HFFc6 (cell line): ENCODE data around the gene TEX12. TPM values are rescaled to one million over a fixed set of nuclear protein-coding genes. Genes with fewer than 3 reads are reported as not detected.
"Not testable (repeated sequence)": the region's sequence is repeated elsewhere in the genome, so short reads cannot be mapped to it uniquely, and the experiment has no call there.

Source experiments
- DNase-seq: peaks from one replicate; pipeline ENCODE4 v3.0.0-alpha.2; 2018
- H3K27ac Mint-ChIP-seq: 2 replicates; pipeline ENCODE4 v1.8.0; 2020; ENCODE audit warnings: mild to moderate bottlenecking, mixed read lengths
- H3K27me3 Mint-ChIP-seq: 2 replicates; pipeline ENCODE4 v1.8.0; 2021; ENCODE audit warnings: mild to moderate bottlenecking, moderate library complexity, mixed read lengths; ENCODE audit not compliant: insufficient read depth
- H3K36me3 Mint-ChIP-seq: 2 replicates; pipeline ENCODE4 v1.8.0; 2021; ENCODE audit warnings: low read depth, mixed read lengths
- H3K4me1 Mint-ChIP-seq: 2 replicates; pipeline ENCODE4 v1.8.0; 2020; ENCODE audit warnings: low read depth, mixed read lengths
- H3K4me3 Mint-ChIP-seq: 2 replicates; pipeline ENCODE4 v1.8.0; 2020; ENCODE audit warnings: mild to moderate bottlenecking, moderate library complexity, mixed read lengths
- H3K9me3 Mint-ChIP-seq: 2 replicates; pipeline ENCODE4 v1.8.0; 2020; ENCODE audit warnings: mild to moderate bottlenecking, mixed read lengths
- total RNA-seq, 6 experiments: library from RNA; stranded (reverse); fragmentation: NEBNext Ultra II Directional; extraction: Animal tissue kit (Norgen Biotek cat#: 25700); gene quantifications; 2 replicates in 1 of 6; 3 replicates in 5 of 6; pipeline ENCODE4 v1.2.3, GENCODE V29; 2021
- TF ChIP-seq, protein P1 (sequence below): fragments of 200-600 bp; sonication (generic); IDR thresholded peaks from 2 replicates; pipeline ENCODE4 v1.5.0; 2021; ENCODE audit warnings: antibody characterized with exemption, mild to moderate bottlenecking

Gene TEX12
- total RNA-seq, 6 experiments from 2014 or later = not detected

DNA sequence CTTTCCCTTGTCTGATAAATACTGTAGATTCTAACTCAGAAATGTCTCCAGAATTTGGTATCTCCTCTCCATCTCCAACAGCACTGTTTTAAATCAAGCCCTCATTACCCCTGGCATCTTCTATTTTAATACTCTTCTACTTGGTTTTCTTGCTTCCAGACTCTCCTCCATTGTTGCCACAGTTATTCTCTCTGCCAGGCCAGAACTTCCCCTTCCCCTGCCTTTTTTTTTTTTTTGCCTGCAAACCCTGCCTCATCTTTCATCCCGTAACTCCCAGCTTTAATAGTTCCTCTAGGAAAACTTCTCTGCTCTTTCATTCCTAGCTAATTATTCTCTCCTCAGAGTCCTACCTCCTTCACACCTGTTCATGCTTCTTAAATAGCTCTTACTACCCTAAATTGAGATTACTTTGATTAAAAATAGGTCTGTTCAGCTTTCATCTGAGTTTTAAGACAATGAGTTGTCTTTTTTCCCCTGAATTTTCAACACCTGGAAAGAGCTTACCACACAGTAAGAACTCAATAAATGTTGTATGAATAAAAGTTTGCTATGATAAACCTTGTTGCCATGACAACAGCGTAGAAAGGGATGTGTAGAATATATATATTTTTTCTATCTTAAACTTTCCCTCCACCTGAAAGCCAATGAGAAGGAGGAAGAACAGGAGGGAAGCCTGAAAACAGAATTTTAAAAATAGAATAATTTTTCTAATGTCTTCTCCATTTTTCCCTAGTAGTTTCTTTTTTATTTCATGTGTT is 6.9 kb upstream of the TEX12 start:
- H3K27ac Mint-ChIP-seq = peak overlapping the region; percentile 8; the same call in 1 of the 2 replicates

DNA sequence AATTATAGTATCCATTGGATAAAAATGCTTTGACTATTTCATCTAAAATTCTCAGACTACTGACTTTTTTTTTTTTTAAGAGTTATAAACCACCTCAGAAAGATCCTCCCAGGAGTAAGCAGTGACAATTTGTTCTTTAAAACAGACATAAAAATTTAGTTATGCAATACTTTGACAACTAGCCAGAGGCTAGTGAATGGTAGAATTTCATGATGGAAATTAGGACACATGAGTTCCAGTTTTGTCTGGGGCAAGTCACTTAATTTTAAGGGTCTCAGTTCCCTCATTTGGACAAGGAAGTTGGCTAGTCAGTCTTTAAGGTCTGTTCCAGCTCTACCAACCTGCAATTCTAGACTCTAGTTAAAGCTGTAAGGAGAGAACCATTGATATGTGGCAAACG is 6.2 kb upstream of the TEX12 start:
- H3K27ac Mint-ChIP-seq = no peak overlapping the region
- TF ChIP-seq, protein P1, sequence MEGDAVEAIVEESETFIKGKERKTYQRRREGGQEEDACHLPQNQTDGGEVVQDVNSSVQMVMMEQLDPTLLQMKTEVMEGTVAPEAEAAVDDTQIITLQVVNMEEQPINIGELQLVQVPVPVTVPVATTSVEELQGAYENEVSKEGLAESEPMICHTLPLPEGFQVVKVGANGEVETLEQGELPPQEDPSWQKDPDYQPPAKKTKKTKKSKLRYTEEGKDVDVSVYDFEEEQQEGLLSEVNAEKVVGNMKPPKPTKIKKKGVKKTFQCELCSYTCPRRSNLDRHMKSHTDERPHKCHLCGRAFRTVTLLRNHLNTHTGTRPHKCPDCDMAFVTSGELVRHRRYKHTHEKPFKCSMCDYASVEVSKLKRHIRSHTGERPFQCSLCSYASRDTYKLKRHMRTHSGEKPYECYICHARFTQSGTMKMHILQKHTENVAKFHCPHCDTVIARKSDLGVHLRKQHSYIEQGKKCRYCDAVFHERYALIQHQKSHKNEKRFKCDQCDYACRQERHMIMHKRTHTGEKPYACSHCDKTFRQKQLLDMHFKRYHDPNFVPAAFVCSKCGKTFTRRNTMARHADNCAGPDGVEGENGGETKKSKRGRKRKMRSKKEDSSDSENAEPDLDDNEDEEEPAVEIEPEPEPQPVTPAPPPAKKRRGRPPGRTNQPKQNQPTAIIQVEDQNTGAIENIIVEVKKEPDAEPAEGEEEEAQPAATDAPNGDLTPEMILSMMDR = no peak
- no peaks in the 10 kb centered on the region for H3K9me3 Mint-ChIP-seq
- H3K36me3 Mint-ChIP-seq = no peaks in the 10 kb centered on the region
- no peak overlapping the region for H3K4me3 Mint-ChIP-seq
- no peaks in the 10 kb centered on the region for H3K27me3 Mint-ChIP-seq
- DNase-seq = no peak
- H3K4me1 Mint-ChIP-seq = peaks cover 82% of the 10 kb centered on the region

More for the DNA sequence above, 6.9 kb upstream of the TEX12 start:
- Mint-ChIP-seq H3K4me1 (peaks cover 89% of the 10 kb centered on the region), H3K36me3 (no peaks in the 10 kb centered on the region), H3K27me3 (no peaks in the 10 kb centered on the region), H3K9me3 (no peaks in the 10 kb centered on the region), H3K4me3 (no peak overlapping the region)
- DNase-seq = no peak
- TF ChIP-seq, protein P1 = no peak

DNA sequence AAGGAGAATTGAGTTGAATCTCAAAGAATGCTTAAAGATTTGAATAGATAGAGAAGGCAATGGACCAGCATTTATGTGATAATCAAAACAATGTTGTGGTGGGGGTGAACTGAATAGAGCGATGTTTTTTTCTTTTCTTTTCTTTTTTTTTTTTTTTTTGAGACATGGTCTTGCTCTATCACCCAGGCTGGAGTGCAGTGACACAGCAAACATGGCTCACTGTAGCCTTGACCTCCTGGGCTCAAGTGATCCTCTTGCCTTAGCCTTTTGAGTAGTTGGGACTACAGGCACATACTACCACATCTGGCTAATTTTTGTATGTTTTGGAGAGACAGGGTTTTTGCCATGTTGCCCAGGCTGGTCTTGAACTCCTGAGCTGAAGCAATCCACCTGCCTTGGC is 5.0 kb upstream of the TEX12 start:
- peaks cover 83% of the 10 kb centered on the region for H3K4me1 Mint-ChIP-seq
- peak overlapping the region; percentile 79; the same call in 1 of the 2 replicates for H3K27ac Mint-ChIP-seq
- not testable (repeated sequence) for H3K9me3 Mint-ChIP-seq, H3K27me3 Mint-ChIP-seq, DNase-seq, H3K36me3 Mint-ChIP-seq
- H3K4me3 Mint-ChIP-seq = peak overlapping the region; percentile 83; the same call in 1 of the 2 replicates

DNA sequence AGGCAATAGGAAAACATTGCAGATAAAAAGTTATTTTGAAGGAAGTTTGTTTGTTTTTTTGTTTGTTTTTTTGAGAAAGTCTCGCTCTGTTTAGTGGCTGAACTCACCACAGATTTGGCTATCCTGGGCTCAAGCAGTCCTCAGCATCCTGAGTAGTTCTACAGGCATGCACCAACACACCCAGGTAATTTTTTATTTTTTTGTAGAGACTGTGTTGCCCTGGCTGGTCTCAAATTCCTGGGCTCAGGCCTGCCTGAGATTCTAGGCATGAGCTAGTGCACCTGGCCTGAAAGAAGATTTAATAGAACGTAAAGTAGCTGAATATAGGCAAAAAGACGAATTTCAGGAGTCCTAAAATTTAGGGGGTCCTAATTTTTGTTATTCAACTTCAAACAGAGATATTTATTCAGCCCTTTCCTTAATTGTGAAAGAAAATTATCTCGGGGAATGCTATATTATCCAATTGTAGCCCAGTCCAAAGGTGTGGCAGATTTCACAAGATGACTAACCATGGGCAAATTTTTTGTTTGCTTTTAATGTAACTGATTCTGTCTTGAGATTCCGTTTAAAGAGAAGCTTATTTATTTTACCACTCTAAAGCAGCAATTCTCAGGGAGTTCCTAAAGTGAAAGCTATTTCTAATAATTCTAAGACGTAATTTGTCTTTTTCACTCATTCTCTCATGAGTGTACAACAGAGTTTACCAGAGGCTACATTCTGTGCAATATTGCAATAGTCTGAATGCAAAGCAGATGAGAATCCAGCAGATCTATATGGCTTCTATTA is 4.2 kb upstream of the TEX12 start:
- peak overlapping the region; percentile 79 for H3K27ac Mint-ChIP-seq

DNA sequence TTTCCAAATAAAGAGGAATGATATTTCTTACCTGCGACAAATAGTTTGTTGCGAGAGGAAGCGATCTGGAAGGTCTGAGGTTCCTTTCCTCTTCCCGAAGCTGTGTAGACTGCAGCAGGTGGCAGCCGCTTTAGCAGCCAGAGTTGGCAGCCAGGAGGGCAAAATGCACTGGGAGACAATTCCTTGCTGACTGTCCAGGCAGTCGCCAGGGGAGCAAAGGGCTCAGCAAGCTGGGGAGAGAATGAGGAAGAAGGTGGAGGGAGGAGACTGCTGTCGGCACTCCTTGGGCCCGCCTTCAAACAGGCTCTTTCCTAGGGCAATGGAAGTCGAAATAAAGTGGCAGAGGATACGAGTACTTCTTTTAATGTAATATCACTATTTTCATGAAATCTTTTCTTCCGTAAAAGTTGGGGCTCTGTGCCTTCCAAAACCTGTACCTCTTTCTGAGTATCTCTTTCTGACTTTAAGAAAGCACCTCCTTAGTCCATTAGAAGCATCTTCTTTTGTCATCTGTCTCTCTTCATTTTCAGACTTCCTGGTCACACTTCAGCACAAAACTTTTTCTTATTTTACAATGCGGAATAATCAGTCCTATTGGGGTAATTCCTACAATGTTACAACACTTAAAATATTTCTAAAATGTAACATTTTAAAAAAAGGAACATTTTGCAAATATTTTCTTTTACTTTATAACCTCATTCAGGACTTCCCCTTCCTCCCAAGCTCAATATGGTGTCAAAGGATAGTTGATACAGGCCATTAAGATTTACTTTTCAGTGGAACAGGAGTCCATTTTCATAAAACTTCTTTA is 3.1 kb upstream of the TEX12 start, which contains the start of gene IL18:
TSS of gene IL18 (minus strand) at position 220 of the 811 bp plus-strand sequence. CDS start 9,041 bp downstream, outside the sequence.
- no peak for DNase-seq
- H3K4me1 Mint-ChIP-seq = peaks cover 64% of the 10 kb centered on the region
- TF ChIP-seq, protein P1 = no peak
- peak within 1 kb of the TSS; percentile 83 for H3K4me3 Mint-ChIP-seq
- H3K36me3 Mint-ChIP-seq = peaks cover 15% of the 10 kb centered on the region
- H3K9me3 Mint-ChIP-seq = no peaks in the 10 kb centered on the region
- H3K27me3 Mint-ChIP-seq = peaks cover 4% of the 10 kb centered on the region; the same call in 1 of the 2 replicates
- H3K27ac Mint-ChIP-seq = peak within 1 kb of the TSS; percentile 79

More for the DNA sequence above, 4.2 kb upstream of the TEX12 start:
- Mint-ChIP-seq H3K9me3 (no peaks in the 10 kb centered on the region), H3K36me3 (peaks cover 12% of the 10 kb centered on the region), H3K27me3 (peaks cover 4% of the 10 kb centered on the region; the same call in 1 of the 2 replicates), H3K4me3 (peak overlapping the region; percentile 83), H3K4me1 (peaks cover 75% of the 10 kb centered on the region)
- TF ChIP-seq, protein P1 = no peak
- peak; percentile 53 for DNase-seq
